Keratinocyte (primary cell): ENCODE measurements around the gene PLEKHG5. TPM values are rescaled to one million over a fixed set of nuclear protein-coding genes. Genes with fewer than 3 reads are reported as not detected.
"Not testable (repeated sequence)": the region's sequence is repeated elsewhere in the genome, so short reads cannot be mapped to it uniquely, and the experiment has no call there.

Experiments used
- DNase-seq: peaks from one replicate; pipeline ENCODE4 v3.0.0-alpha.2; 2011; ENCODE audit warnings: low read depth, missing footprints, low spot score
- FAIRE-seq: peaks from 2 replicates; lab custom pipeline; 2011; peaks lifted over from hg19 to GRCh38; lab: Jason Lieb, UNC
- H2AFZ ChIP-seq: 2 replicates; pipeline ENCODE4 v1.6.0; 2012; ENCODE audit warnings: low read length, control low read depth, inconsistent platforms; ENCODE audit not compliant: control insufficient read depth
- H3K27ac ChIP-seq: 2 replicates; pipeline ENCODE4 v1.5.1; 2011; ENCODE audit warnings: low read length; ENCODE audit not compliant: control insufficient read depth, insufficient read depth
- H3K27me3 ChIP-seq: 3 replicates; pipeline ENCODE4 v1.6.0; 2011; ENCODE audit warnings: low read length; ENCODE audit not compliant: control insufficient read depth, insufficient read depth; ENCODE audit errors: extremely low read depth
- H3K36me3 ChIP-seq, 2 experiments: 2 replicates in 1 of 2; 3 replicates in 1 of 2; pipeline ENCODE4 v1.5.1; 2011; ENCODE audit warnings: low read length in 2 of 2, mild to moderate bottlenecking in 1 of 2; ENCODE audit not compliant: control insufficient read depth in 2 of 2, insufficient read depth in 2 of 2; ENCODE audit errors: extremely low read depth in 1 of 2
- H3K4me1 ChIP-seq: 3 replicates; pipeline ENCODE4 v1.5.1; 2011; ENCODE audit warnings: low read length; ENCODE audit not compliant: control insufficient read depth, insufficient read depth; ENCODE audit errors: extremely low read depth
- H3K4me2 ChIP-seq: 3 replicates; pipeline ENCODE4 v1.6.0; 2011; ENCODE audit warnings: low read depth, low read length; ENCODE audit not compliant: control insufficient read depth, insufficient read depth; ENCODE audit errors: extremely low read depth
- H3K4me3 ChIP-seq, 3 experiments: fragments of 200-600 bp in 1 of 3; sonication (generic) in 1 of 3; 2 replicates in 2 of 3; 3 replicates in 1 of 3; pipeline ENCODE4 v1.5.1; 2011 to 2016; ENCODE audit warnings: low read length in 3 of 3, mild to moderate bottlenecking in 3 of 3, control low read depth in 2 of 3, inconsistent platforms in 1 of 3, low read depth in 1 of 3, mixed read lengths in 1 of 3, mixed run types in 1 of 3, moderate library complexity in 1 of 3; ENCODE audit not compliant: control insufficient read depth in 2 of 3, insufficient read depth in 2 of 3; ENCODE audit errors: extremely low read depth in 1 of 3
- H3K79me2 ChIP-seq: 2 replicates; pipeline ENCODE4 v1.6.0; 2012; ENCODE audit warnings: low read length; ENCODE audit not compliant: control insufficient read depth, insufficient read depth
- H3K9ac ChIP-seq: 3 replicates; pipeline ENCODE4 v1.6.0; 2011; ENCODE audit warnings: low read length; ENCODE audit not compliant: control insufficient read depth, insufficient read depth; ENCODE audit errors: extremely low read depth
- H3K9me1 ChIP-seq: 3 replicates; pipeline ENCODE4 v1.6.0; 2011; ENCODE audit warnings: low read length; ENCODE audit not compliant: control insufficient read depth, insufficient read depth; ENCODE audit errors: extremely low read depth
- H3K9me3 ChIP-seq: 2 replicates; pipeline ENCODE4 v1.5.1; 2012; ENCODE audit warnings: low read depth, low read length; ENCODE audit not compliant: control insufficient read depth
- H4K20me1 ChIP-seq: 3 replicates; pipeline ENCODE4 v1.6.0; 2011; ENCODE audit warnings: low read length; ENCODE audit not compliant: control insufficient read depth, insufficient read depth; ENCODE audit errors: extremely low read depth
- CTCF ChIP-seq, 3 experiments: IDR thresholded peaks in 1 of 3; conservative IDR thresholded peaks in 1 of 3; optimal IDR thresholded peaks in 1 of 3; 2 replicates in 2 of 3; 3 replicates in 1 of 3; pipeline versions ENCODE3 to v1.5.1; 2011; ENCODE audit warnings: low read length in 3 of 3, mild to moderate bottlenecking in 3 of 3, moderate library complexity in 2 of 3, control low read depth in 1 of 3, inconsistent platforms in 1 of 3; ENCODE audit not compliant: insufficient read depth in 2 of 3; ENCODE audit errors: extremely low read depth in 1 of 3
- EZH2 ChIP-seq: IDR thresholded peaks from one replicate; pipeline ENCODE4 v1.6.1; 2012; ENCODE audit warnings: inconsistent platforms, mild to moderate bottlenecking, low read length, moderate library complexity
- dilution Hi-C: fragments of 300-500 bp; cut with MboI; formaldehyde crosslinking; loops from one replicate; pipeline ENCODE4 v1.7.0; 2020; ENCODE audit warnings: low sequenced_read_pairs; ENCODE audit not compliant: extremely low pct_ligation_motif_present
- polyA plus RNA-seq, 5 experiments: library from polyadenylated mRNA; depleted of rRNA in 3 of 5; stranded (reverse) in 3 of 5; stranded (forward) in 1 of 5; unstranded in 1 of 5; fragments of >200 nt; gene quantifications; 1 replicate in 1 of 5; 2 replicates in 3 of 5; 3 replicates in 1 of 5; pipeline versions ENCODE4 v1.2.1 to v1.2.3, GENCODE V29; 2011 to 2012; ENCODE audit warnings: missing spikeins in 2 of 5, low read depth in 1 of 5, low replicate concordance in 1 of 5

PLEKHG5 gene
- polyA plus RNA-seq, 1 donor (not counting 4 experiments of a cell fraction or from before 2014, with no cell fraction given): 11.8 TPM

GRCh38 chr1:6447016-6447817 lies 44.2 kb downstream of the PLEKHG5 start:
- Histone ChIP-seq H3K4me1 (no peaks in the 10 kb centered on the region), H4K20me1 (no peaks in the 10 kb centered on the region), H3K4me2 (no peak overlapping the region), H3K9ac (no peak overlapping the region), H3K36me3 (no peaks in the 10 kb centered on the region), H3K9me3 (no peaks in the 10 kb centered on the region), H3K4me3 (no peak overlapping the region), H3K9me1 (no peaks in the 10 kb centered on the region), H2AFZ (no peak overlapping the region), H3K27me3 (peaks cover 43% of the 10 kb centered on the region), H3K79me2 (no peaks in the 10 kb centered on the region), H3K27ac (no peak overlapping the region)
- FAIRE-seq (no peak), DNase-seq (no peak)
- dilution Hi-C loops: no loop called here
- TF ChIP-seq EZH2: peak; percentile 95
- no peak for TF ChIP-seq CTCF (optimal IDR thresholded peaks at IDR 0.05 in 1 of 3, IDR thresholded peaks at IDR 0.05 in 1 of 3, conservative IDR thresholded peaks at IDR 0.05 in 1 of 3; ENCODE audit: extremely low read depth in 1 of 3, insufficient read depth in 2 of 3, low read length in 3 of 3)

- Histone ChIP-seq H3K27ac (no peak overlapping the region), H3K4me1 (no peaks in the 10 kb centered on the region), H3K79me2 (no peaks in the 10 kb centered on the region), H3K9me1 (no peaks in the 10 kb centered on the region), H3K9me3 (no peaks in the 10 kb centered on the region), H4K20me1 (no peaks in the 10 kb centered on the region), H2AFZ (no peak overlapping the region), H3K4me2 (no peak overlapping the region), H3K9ac (no peak overlapping the region), H3K27me3 (peaks cover 43% of the 10 kb centered on the region), H3K36me3 (no peaks in the 10 kb centered on the region), H3K4me3 (no peak overlapping the region)
- TF ChIP-seq EZH2 (no peak), CTCF (optimal IDR thresholded peaks at IDR 0.05 in 1 of 3, IDR thresholded peaks at IDR 0.05 in 1 of 3, conservative IDR thresholded peaks at IDR 0.05 in 1 of 3; ENCODE audit: extremely low read depth in 1 of 3, insufficient read depth in 2 of 3, low read length in 3 of 3) (no peak)
- DNase-seq (no peak), FAIRE-seq (no peak)
- dilution Hi-C loops: no loop called here
Measured at GRCh38 chr1:6446665-6447015, 44.8 kb downstream of the PLEKHG5 start.

- H3K9ac ChIP-seq, H2AFZ ChIP-seq, H3K9me3 ChIP-seq, H3K36me3 ChIP-seq, H3K27ac ChIP-seq, H3K9me1 ChIP-seq, H4K20me1 ChIP-seq, FAIRE-seq, H3K79me2 ChIP-seq, H3K4me1 ChIP-seq, H3K4me3 ChIP-seq, H3K4me2 ChIP-seq, DNase-seq, dilution Hi-C loops: not testable (repeated sequence)
- H3K27me3 ChIP-seq: peaks cover 40% of the 10 kb centered on the region
Measured at GRCh38 chr1:6445929-6446328, 45.5 kb downstream of the PLEKHG5 start.
